GM18508 (cell line): ENCODE results near the gene DNAH17.

Experiments
- ATAC-seq: cut with Tn5 transposase; IDR thresholded peaks from one replicate; pipeline ENCODE4 v1.9.1; 2021; ENCODE audit warnings: moderate number of reproducible peaks; ENCODE audit not compliant: insufficient read depth, unreplicated experiment

The DNAH17 gene

DNA sequence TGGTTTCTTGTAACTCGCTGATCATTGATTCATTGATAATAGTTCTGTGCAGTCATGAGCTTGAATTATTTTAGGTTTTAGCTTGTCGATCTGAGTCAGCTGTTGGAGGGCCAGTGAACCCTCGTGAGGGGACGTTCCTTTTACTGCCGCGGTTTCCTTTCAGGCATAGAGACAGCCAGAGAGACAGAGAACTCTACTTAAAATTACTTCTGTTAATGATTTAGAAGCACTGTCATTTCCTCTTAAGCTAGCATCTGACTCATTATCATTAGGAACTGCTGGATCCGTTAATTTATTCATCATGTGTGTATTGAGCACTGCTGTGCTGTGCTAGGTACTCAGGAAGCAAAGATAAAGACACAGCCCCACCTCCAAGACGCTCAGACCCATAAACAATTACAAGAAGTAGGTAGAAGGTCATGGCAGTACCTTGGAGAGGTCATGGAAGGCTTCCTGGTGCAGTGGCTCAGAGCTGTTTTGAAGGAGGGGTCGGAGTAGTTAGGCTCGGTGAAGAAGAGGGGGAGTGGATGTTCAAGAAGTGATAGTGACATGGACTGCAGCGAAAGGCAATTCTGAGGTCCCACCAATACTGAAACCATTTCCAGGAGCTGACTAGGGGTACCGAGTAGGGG is 195.5 kb downstream of the DNAH17 start:
- ATAC-seq: no peak

DNA sequence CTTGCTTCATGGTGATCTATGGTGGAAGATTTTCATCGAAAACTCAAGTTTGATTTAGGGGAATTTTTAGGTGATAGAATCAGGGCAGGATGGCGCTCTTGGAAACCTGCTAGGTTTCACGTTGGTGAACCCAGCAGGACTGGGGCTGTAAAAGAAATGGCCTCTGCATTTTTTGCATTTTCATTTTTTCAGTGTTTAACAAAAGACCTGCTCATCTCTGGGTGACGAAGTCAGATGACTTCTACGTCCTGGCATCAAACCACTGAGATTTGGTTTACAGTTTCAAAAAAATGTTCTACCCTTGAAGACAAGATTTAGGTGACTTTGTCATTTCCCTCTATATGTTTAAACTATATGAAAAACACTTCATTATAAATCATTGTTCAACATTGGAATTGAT is 196.8 kb downstream of the DNAH17 start:
- no peak for ATAC-seq

DNA sequence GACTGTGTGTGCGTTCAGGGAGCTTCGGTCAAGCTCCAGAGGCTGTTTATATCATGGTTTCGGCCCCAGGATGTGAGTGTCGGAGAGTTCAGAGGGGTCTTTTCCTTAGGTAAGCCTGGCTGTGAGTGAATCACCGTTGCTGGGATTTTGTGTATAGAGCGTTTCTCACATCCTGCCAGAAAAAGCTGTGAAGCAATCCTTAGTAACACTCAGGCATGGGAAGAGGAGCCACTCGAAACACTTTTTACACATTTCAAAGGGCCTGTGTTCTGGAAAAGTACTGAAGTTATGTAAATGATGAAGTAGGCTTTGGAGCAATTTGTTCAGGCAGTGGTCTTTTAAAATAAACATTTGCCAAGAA is 198.1 kb downstream of the DNAH17 start:
- ATAC-seq: no peak

DNA sequence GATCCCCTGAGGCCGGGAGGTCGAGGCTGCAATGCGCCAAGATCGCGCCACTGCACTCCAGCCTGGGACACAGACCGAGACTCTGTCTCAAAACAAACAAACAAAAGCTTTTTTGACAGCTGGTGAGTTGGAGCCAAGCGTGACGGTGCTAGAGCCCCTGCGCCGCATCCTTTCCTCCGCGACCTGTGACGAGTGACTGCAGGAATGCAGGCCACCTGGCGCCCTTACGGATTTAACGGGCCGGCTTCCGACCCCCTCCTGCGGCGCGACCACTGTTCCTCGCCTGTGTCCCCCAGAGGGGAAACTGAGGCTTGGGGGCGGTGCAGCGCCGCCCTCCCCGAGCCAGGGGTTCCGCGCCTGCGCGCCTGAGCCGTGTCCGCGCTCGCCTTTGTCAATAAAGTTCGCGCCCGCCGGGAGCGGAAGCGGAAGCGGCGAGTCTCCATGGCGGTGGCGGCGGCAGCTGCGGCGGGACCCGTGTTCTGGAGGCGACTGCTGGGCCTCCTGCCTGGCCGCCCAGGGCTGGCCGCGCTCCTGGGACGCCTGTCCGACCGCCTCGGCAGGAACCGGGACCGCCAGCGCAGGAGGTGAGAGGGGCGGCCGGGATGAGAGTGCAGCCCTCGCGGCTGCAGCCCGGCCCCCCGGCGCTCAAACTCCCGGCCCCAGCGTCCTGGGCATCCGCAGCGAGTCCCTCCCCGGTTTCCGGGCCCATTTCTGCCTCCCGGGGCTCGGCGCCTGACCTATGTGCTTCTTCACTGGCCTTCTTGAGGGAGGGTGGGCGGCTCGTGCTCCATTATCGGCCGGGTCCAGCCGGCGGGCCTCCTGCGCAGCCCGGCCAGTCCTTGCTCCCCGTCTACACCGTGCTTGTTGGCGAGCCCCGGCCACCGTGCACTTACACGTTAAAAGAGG is 198.7 kb downstream of the DNAH17 start, which contains the start of gene PGS1:
Gene PGS1 (plus strand): TSS at position 425 of the 906 bp plus-strand sequence. CDS start 17 bp downstream, at position 442.
- no peak for ATAC-seq

DNA sequence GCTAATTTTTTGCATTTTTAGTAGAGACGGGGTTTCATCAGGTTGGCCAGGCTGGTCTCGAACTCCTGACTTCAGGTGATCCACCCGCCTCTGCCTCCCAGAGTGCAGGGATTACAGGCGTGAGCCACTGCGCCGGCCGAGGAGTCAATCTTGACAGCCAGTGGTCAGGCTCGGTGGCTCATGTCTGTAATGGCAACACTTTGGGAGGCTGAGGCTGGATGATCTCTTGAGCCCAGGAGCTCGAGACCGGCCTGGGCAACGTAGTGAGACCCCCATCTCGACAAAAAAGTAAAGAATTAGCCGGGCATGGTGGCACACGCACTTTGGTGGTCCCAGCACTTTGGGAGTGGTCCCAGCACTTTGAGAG is 199.4 kb downstream of the DNAH17 start:
- no peak for ATAC-seq

DNA sequence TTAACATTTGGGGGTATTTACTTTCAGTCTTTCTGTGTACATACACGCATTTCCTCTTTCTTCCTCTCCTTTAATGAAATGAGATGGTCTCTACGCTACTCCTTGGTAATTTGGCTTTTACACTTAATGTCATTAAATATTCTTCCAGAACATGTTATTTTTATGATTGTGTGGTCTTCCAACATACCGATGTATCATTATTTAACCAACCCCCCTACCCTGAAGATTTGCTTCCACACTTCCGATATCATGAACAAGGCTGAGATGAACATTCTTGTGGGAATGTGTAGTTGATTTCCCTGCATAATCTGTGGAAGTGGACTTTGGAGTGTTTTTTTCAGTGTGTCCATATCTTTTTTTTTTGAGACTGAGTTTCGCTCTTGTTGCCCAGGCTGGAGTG is 201.0 kb downstream of the DNAH17 start:
- ATAC-seq: no peak

DNA sequence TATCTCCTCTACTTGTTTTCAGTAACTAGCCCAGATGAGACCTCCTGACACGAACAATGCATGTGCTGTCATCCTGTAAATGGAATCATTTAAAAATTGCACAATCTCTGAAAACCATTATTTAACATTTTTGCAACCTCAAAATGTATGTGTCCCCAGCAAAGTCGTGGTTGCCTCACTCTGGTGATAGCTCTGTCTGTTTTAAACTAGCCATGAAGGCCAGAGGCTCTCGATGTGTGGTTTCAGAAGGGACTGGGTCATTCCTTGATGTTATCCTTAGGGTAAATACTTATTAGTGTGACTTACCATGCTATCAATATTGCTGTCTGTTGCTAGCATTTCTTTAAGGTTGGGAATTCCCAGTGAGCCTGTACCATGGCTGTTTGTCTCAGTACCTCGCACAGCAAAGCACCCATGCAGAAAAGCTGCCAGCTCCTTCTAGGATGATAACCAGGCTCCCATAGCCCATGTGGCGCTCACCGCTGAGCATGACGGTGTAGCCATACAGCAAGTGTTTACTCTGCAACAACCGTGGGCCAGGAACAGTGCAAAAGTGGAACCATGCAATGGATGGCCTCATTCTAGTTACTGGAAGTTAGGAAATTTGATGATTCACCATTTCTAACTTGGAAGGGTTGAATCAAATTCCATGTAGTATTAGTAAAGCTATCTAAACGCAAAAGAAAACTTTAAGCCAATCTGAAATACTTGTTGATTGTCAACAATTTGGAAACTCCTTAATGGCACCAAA is 201.6 kb downstream of the DNAH17 start:
- no peak for ATAC-seq

DNA sequence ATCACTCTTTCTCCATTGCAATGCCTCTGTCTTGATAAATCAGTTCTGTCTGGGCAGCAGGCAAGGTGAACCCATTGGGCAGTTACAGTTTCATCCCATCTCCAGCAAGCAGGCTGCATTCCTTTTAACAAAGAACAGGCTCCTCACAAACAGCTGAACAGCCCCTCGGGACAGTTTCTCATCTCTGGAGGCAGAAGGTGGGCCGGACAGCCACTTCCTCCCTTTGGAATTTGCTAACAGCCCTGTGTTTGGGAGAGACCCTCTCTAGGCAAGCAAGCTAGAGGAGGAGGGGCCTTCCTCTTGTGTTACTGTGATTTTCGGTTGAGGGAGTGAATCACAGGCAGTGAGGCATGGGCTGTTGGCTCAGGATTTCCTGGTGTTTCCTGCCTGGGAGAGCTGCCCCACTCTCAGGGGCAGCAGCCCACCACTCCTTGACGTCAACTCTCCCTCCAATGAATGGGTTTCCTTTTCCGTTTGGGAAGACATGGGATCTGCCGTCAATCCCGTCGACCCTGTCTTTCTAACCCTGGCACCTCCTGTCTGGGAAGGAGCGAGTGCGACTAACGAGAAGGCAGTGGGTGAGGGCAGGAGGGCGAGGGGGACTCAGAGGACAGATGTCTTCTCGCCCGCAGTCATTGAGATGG is 202.4 kb downstream of the DNAH17 start:
- no peak for ATAC-seq

DNA sequence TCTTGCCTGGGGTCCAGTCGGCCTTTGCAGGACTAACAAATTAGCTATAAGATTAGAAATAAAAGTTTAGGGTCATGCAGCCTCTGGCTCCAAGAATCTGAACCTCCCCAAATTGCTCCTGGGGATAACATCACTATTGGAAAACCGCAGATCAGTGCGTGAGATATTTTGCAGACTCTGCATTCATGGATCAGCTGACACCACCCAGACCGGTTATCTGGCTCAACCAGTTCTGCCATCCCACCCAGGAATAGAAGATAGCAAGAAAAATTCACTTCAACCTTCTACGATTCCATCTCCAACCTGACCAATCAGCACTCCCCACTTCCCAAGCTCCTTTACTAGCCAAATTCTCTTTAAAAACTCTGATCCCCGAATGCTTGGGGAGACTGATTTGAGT is 203.0 kb downstream of the DNAH17 start:
- ATAC-seq: no peak
